IMR-90 (cell line): ENCODE data around the gene CAPN9. TPM values are rescaled to one million over a fixed set of nuclear protein-coding genes. Genes with fewer than 3 reads are reported as not detected.

Experiments used
- ATAC-seq: fragments of 200-7000 bp; cut with Tn5 transposase; 2 replicates; pipeline ENCODE4 v1.9.1; 2020; ENCODE audit warnings: low read depth, mild to moderate bottlenecking, moderate library complexity
- BruUV-seq: library from RNA; stranded (reverse); fragments of 400-500 nt; replicated peaks from 2 replicates; lab custom pipeline; 2021; lab: Mats Ljungman, UMichigan
- CTCF ChIA-PET: fragments of 300-600 bp; formaldehyde crosslinking; extraction: SDS; loops from one replicate; lab custom pipeline; 2021; ENCODE audit warnings: antibody characterized with exemption; lab: Yijun Ruan, JAX
- POLR2A ChIA-PET: fragments of 300-600 bp; sonication (Branson Sonifier 250); formaldehyde crosslinking; loops from one replicate; lab custom pipeline; 2022; ENCODE audit warnings: antibody characterized with exemption; ENCODE audit not compliant: unreplicated experiment; lab: Charles Lee
- DNase-seq: peaks from one replicate; pipeline ENCODE4 v3.0.0; 2013
- H2AFZ ChIP-seq: replicated peaks from 2 replicates; pipeline ENCODE3; 2013; ENCODE audit warnings: low read length, mild to moderate bottlenecking; ENCODE audit not compliant: poor library complexity
- H2AK5ac ChIP-seq: 2 replicates; pipeline ENCODE4 v1.6.1; 2013; ENCODE audit warnings: low read depth, low read length, inconsistent platforms
- H2AK9ac ChIP-seq: replicated peaks from 2 replicates; pipeline ENCODE3; 2013; ENCODE audit warnings: mild to moderate bottlenecking, low read depth, low read length, moderate library complexity; ENCODE audit not compliant: poor library complexity
- H2BK120ac ChIP-seq: 2 replicates; pipeline ENCODE4 v1.6.1; 2013; ENCODE audit warnings: low read depth, low read length, inconsistent platforms
- H2BK15ac ChIP-seq: 3 replicates; pipeline ENCODE4 v1.6.1; 2013; ENCODE audit warnings: low read depth, low read length, inconsistent platforms
- H2BK20ac ChIP-seq: 2 replicates; pipeline ENCODE4 v1.6.1; 2013; ENCODE audit warnings: low read depth, mild to moderate bottlenecking, inconsistent platforms, low read length, moderate library complexity
- H2BK5ac ChIP-seq: 2 replicates; pipeline ENCODE4 v1.6.1; 2013; ENCODE audit warnings: mild to moderate bottlenecking, low read depth, low read length, inconsistent platforms; ENCODE audit not compliant: poor library complexity, severe bottlenecking
- H3K14ac ChIP-seq: replicated peaks from 2 replicates; pipeline ENCODE4 v1.6.1; 2013; ENCODE audit warnings: low read depth, low read length, inconsistent platforms
- H3K18ac ChIP-seq: 2 replicates; pipeline ENCODE4 v1.6.1; 2013; ENCODE audit warnings: low read depth, low read length, control low read depth
- H3K23ac ChIP-seq: 2 replicates; pipeline ENCODE4 v1.6.1; 2013; ENCODE audit warnings: low read depth, low read length, inconsistent platforms
- H3K27ac ChIP-seq: 2 replicates; pipeline ENCODE4 v1.5.1; 2013; ENCODE audit warnings: mild to moderate bottlenecking, control low read depth, low read length; ENCODE audit not compliant: insufficient read depth
- H3K27me3 ChIP-seq: 2 replicates; pipeline ENCODE4 v1.6.1; 2013; ENCODE audit warnings: low read length; ENCODE audit not compliant: control insufficient read depth, insufficient read depth
- H3K36me3 ChIP-seq: 2 replicates; pipeline ENCODE4 v1.6.1; 2013; ENCODE audit warnings: low read length, mixed read lengths; ENCODE audit not compliant: control insufficient read depth, insufficient read depth
- H3K4ac ChIP-seq: 2 replicates; pipeline ENCODE4 v1.6.1; 2013; ENCODE audit warnings: low read depth, low read length, inconsistent platforms
- H3K4me1 ChIP-seq: 2 replicates; pipeline ENCODE4 v1.6.1; 2013; ENCODE audit warnings: low read length, mixed read lengths; ENCODE audit not compliant: control insufficient read depth, insufficient read depth
- H3K4me2 ChIP-seq: 2 replicates; pipeline ENCODE4 v1.6.1; 2013; ENCODE audit warnings: low read depth, mild to moderate bottlenecking, control low read depth, low read length, moderate library complexity
- H3K4me3 ChIP-seq: 2 replicates; pipeline ENCODE4 v1.5.1; 2013; ENCODE audit warnings: low read depth, mild to moderate bottlenecking, control low read depth, low read length, moderate library complexity; ENCODE audit not compliant: insufficient read depth
- H3K56ac ChIP-seq: 2 replicates; pipeline ENCODE4 v1.6.1; 2013; ENCODE audit warnings: low read length, inconsistent platforms; ENCODE audit not compliant: insufficient read depth; ENCODE audit errors: extremely low read depth
- H3K79me1 ChIP-seq, 2 experiments: 2 replicates each; pipeline ENCODE4 v1.6.1; 2013; ENCODE audit warnings: low read length in 2 of 2, inconsistent platforms in 1 of 2, low read depth in 1 of 2
- H3K9ac ChIP-seq: 2 replicates; pipeline ENCODE4 v1.6.1; 2013; ENCODE audit warnings: low read depth, low read length, control low read depth
- H3K9me1 ChIP-seq: 2 replicates; pipeline ENCODE4 v1.6.1; 2013; ENCODE audit warnings: low read length, inconsistent platforms; ENCODE audit not compliant: insufficient read depth
- H3K9me3 ChIP-seq: 2 replicates; pipeline ENCODE4 v1.6.1; 2013; ENCODE audit warnings: low read length; ENCODE audit not compliant: control insufficient read depth, insufficient read depth
- H4K20me1 ChIP-seq: 2 replicates; pipeline ENCODE4 v1.6.1; 2013; ENCODE audit warnings: low read length, inconsistent platforms; ENCODE audit not compliant: insufficient read depth
- H4K5ac ChIP-seq: 2 replicates; pipeline ENCODE4 v1.6.1; 2013; ENCODE audit warnings: mild to moderate bottlenecking, low read depth, low read length, control low read depth
- H4K8ac ChIP-seq, 2 experiments: 2 replicates each; pipeline ENCODE4 v1.6.1; 2013; ENCODE audit warnings: low read depth in 2 of 2, low read length in 2 of 2, control low read depth in 1 of 2, inconsistent platforms in 1 of 2
- H4K91ac ChIP-seq: 2 replicates; pipeline ENCODE4 v1.6.1; 2013; ENCODE audit warnings: low read depth, low read length, inconsistent platforms; ENCODE audit not compliant: insufficient read depth
- BHLHE40 ChIP-seq: fragments of 150-350 bp; IDR thresholded peaks from 2 replicates; pipeline ENCODE4 v1.6.1; 2016; ENCODE audit warnings: mild to moderate bottlenecking, low read depth, low read length
- CEBPB ChIP-seq: IDR thresholded peaks from 2 replicates; pipeline ENCODE4 v1.6.1; 2012; ENCODE audit warnings: low read depth, low read length, improper control_type of control experiment
- CHD1 ChIP-seq: IDR thresholded peaks from 2 replicates; pipeline ENCODE4 v1.6.1; 2012; ENCODE audit warnings: low read depth, low read length, improper control_type of control experiment
- ELK1 ChIP-seq: fragments of 150-350 bp; IDR thresholded peaks from 2 replicates; pipeline ENCODE4 v1.6.1; 2016; ENCODE audit warnings: low read depth, mild to moderate bottlenecking, low read length, moderate library complexity, borderline replicate concordance
- FOS ChIP-seq: fragments of 150-350 bp; IDR thresholded peaks from 2 replicates; pipeline ENCODE4 v1.6.1; 2016; ENCODE audit warnings: low read depth, low read length
- MAFK ChIP-seq: IDR thresholded peaks from 2 replicates; pipeline ENCODE4 v1.6.1; 2012; ENCODE audit warnings: low read depth, low read length, improper control_type of control experiment
- MAZ ChIP-seq: IDR thresholded peaks from 2 replicates; pipeline ENCODE4 v1.6.1; 2012; ENCODE audit warnings: low read depth, mild to moderate bottlenecking, low read length, improper control_type of control experiment, moderate library complexity, borderline replicate concordance
- MXI1 ChIP-seq: IDR thresholded peaks from 2 replicates; pipeline ENCODE4 v1.6.1; 2012; ENCODE audit warnings: low read depth, mild to moderate bottlenecking, low read length, moderate library complexity, borderline replicate concordance
- NFE2L2 ChIP-seq: fragments of 150-350 bp; IDR thresholded peaks from 2 replicates; pipeline ENCODE4 v1.6.1; 2016; ENCODE audit warnings: low read depth, mild to moderate bottlenecking, low read length
- POLR2A ChIP-seq: IDR thresholded peaks from 2 replicates; pipeline ENCODE4 v1.6.1; 2012; ENCODE audit warnings: mild to moderate bottlenecking, low read depth, low read length
- RAD21 ChIP-seq: IDR thresholded peaks from 2 replicates; pipeline ENCODE4 v1.6.1; 2012; ENCODE audit warnings: low read length, improper control_type of control experiment
- RCOR1 ChIP-seq: IDR thresholded peaks from 2 replicates; pipeline ENCODE4 v1.6.1; 2012; ENCODE audit warnings: mild to moderate bottlenecking, low read length, improper control_type of control experiment; ENCODE audit not compliant: insufficient replicate concordance
- RFX5 ChIP-seq: IDR thresholded peaks from 2 replicates; pipeline ENCODE4 v1.8.0; 2012; ENCODE audit warnings: low read depth, mild to moderate bottlenecking, low read length, moderate library complexity
- SMC3 ChIP-seq: fragments of 150-350 bp; IDR thresholded peaks from 2 replicates; pipeline ENCODE4 v1.6.1; 2016; ENCODE audit warnings: low read depth, mild to moderate bottlenecking, antibody characterized with exemption, low read length, moderate library complexity
- USF2 ChIP-seq: fragments of 150-350 bp; IDR thresholded peaks from 2 replicates; pipeline ENCODE4 v1.6.1; 2017; ENCODE audit warnings: mild to moderate bottlenecking, antibody characterized with exemption, low read length, low read depth
- WGBS, 2 experiments: methylation state at CpG; one replicate each; pipeline versions ENCODE4 v1.1.5 to v1.1.7; 2013; ENCODE audit warnings: missing lambda C conversion rate in 2 of 2; ENCODE audit not compliant: insufficient read length in 1 of 2; ENCODE audit errors: extremely low coverage in 2 of 2; 5-methylcytosine and 5-hydroxymethylcytosine counted together
- dilution Hi-C: fragments of 300-500 bp; cut with HindIII; formaldehyde crosslinking; loops from one replicate; pipeline ENCODE4 v1.14.3; 2018; ENCODE audit warnings: low sequenced_read_pairs; ENCODE audit not compliant: unreplicated experiment
- in situ Hi-C: fragments of 300-500 bp; cut with MboI; formaldehyde crosslinking; loops from 3 replicates; pipeline ENCODE4 v1.14.3; 2019; ENCODE audit warnings: low sequenced_read_pairs, inconsistent platforms, mixed read lengths
- intact Hi-C: fragments of 100-400 bp; cut with micrococcal nuclease; formaldehyde crosslinking; loops from 2 replicates; pipeline ENCODE4 v1.10.0; 2022
- polyA plus RNA-seq, 3 experiments: library from polyadenylated mRNA; depleted of rRNA; stranded (reverse); fragments of >200 nt; gene quantifications; 2 replicates each; pipeline ENCODE4 v1.2.3, GENCODE V29; 2012; ENCODE audit warnings: low replicate concordance in 1 of 3
- total RNA-seq: library from RNA; depleted of rRNA; stranded (reverse); fragments of >200 nt; gene quantifications from 2 replicates; pipeline ENCODE4 v1.2.3, GENCODE V29; 2012
- TF ChIP-seq, protein P1 (sequence below): conservative IDR thresholded peaks from 2 replicates; pipeline ENCODE4 v1.5.1; 2012; ENCODE audit warnings: mild to moderate bottlenecking, low read depth, low read length, improper control_type of control experiment

The CAPN9 gene
- total and polyA plus RNA-seq, 2 of the 4 experiments (the other 2 are of a cell fraction): not detected

- ChIA-PET CTCF (no interaction called here), POLR2A (no interaction called here)
- Histone ChIP-seq H2AK9ac (no peak overlapping the region), H3K27ac (no peak overlapping the region), H3K36me3 (no peaks in the 10 kb centered on the region), H3K4ac (no peak overlapping the region), H3K27me3 (peaks cover 11% of the 10 kb centered on the region), H3K79me1 (no peaks in the 10 kb centered on the region), H2AFZ (no peak overlapping the region), H3K9me3 (no peaks in the 10 kb centered on the region), H4K8ac (no peak overlapping the region), H4K5ac (no peak overlapping the region), H3K4me2 (no peak overlapping the region), H4K91ac (no peak overlapping the region), H2BK120ac (no peak overlapping the region), H3K9me1 (no peaks in the 10 kb centered on the region), H3K4me3 (no peak overlapping the region), H4K20me1 (no peaks in the 10 kb centered on the region), H3K56ac (no peak overlapping the region), H2BK5ac (no peak overlapping the region), H3K14ac (no peak overlapping the region), H3K23ac (no peak overlapping the region), H3K4me1 (no peaks in the 10 kb centered on the region; the same call in 1 of the 2 replicates), H2BK20ac (no peak overlapping the region), H3K18ac (no peak overlapping the region), H2BK15ac (no peak overlapping the region), H3K9ac (no peak overlapping the region), H2AK5ac (no peak overlapping the region)
- ATAC-seq: peak; percentile 72
- intact Hi-C loops: no loop called here
- dilution Hi-C loops: no loop called here
- BruUV-seq: no TSS peak
- no CpG with 5 or more reads among the region's 3 CpGs for WGBS, 2 experiments
- in situ Hi-C loops: no loop called here
- peak; percentile 30 for DNase-seq
- TF ChIP-seq FOS (no peak), MAZ (no peak), CHD1 (no peak), POLR2A (no peak), CEBPB (no peak), SMC3 (no peak), USF2 (no peak), RAD21 (no peak), RFX5 (no peak), ELK1 (no peak), RCOR1 (no peak), MAFK (no peak), NFE2L2 (no peak), BHLHE40 (no peak), MXI1 (no peak)
- TF ChIP-seq, protein P1, sequence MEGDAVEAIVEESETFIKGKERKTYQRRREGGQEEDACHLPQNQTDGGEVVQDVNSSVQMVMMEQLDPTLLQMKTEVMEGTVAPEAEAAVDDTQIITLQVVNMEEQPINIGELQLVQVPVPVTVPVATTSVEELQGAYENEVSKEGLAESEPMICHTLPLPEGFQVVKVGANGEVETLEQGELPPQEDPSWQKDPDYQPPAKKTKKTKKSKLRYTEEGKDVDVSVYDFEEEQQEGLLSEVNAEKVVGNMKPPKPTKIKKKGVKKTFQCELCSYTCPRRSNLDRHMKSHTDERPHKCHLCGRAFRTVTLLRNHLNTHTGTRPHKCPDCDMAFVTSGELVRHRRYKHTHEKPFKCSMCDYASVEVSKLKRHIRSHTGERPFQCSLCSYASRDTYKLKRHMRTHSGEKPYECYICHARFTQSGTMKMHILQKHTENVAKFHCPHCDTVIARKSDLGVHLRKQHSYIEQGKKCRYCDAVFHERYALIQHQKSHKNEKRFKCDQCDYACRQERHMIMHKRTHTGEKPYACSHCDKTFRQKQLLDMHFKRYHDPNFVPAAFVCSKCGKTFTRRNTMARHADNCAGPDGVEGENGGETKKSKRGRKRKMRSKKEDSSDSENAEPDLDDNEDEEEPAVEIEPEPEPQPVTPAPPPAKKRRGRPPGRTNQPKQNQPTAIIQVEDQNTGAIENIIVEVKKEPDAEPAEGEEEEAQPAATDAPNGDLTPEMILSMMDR: no peak
Observed at GRCh38 chr1:230781594-230781993, 34.4 kb downstream of the CAPN9 start.
